ENCODE data around the gene UBASH3A.
"Not testable (repeated sequence)": the region's sequence is repeated elsewhere in the genome, so short reads cannot be mapped to it uniquely, and the experiment has no call there.

UBASH3A gene

GRCh38 chr21:42391297-42391696 lies 12.4 kb upstream of the UBASH3A start:
- no peak for DNase-seq

- no peak for DNase-seq
Measured at GRCh38 chr21:42392731-42393442, 10.8 kb upstream of the UBASH3A start.

- no peak for DNase-seq
Measured at GRCh38 chr21:42393443-42393950, 10.2 kb upstream of the UBASH3A start.

GRCh38 chr21:42395302-42395701 lies 8.4 kb upstream of the UBASH3A start:
- no peak for DNase-seq

- no peak for DNase-seq
Measured at GRCh38 chr21:42395905-42396651, 7.6 kb upstream of the UBASH3A start, which contains the start of gene TMPRSS3. TSS of gene TMPRSS3 (minus strand) at chr21:42396052. CDS start at chr21:42395417, 635 bp downstream.

GRCh38 chr21:42396799-42397745 lies 6.6 kb upstream of the UBASH3A start:
- no peak for DNase-seq

- no peak for DNase-seq
Measured at GRCh38 chr21:42397746-42398394, 5.8 kb upstream of the UBASH3A start.

GRCh38 chr21:42398436-42399028 lies 5.2 kb upstream of the UBASH3A start:
- no peak for DNase-seq

- DNase-seq, result no peak
Measured at GRCh38 chr21:42400525-42400924, 3.2 kb upstream of the UBASH3A start.

- no peak for DNase-seq
Measured at GRCh38 chr21:42401154-42401553, 2.5 kb upstream of the UBASH3A start.

- no peak for DNase-seq
Measured at GRCh38 chr21:42401820-42402251, 1.9 kb upstream of the UBASH3A start.

GRCh38 chr21:42404539-42404938 lies 837 bp downstream of the UBASH3A start:
- no peak for DNase-seq

- DNase-seq, result no peak
Measured at GRCh38 chr21:42405064-42406013, 1.6 kb downstream of the UBASH3A start.

GRCh38 chr21:42406201-42406621 lies 2.5 kb downstream of the UBASH3A start:
- DNase-seq, result peak; percentile 43

- DNase-seq, result no peak
Measured at GRCh38 chr21:42406866-42407265, 3.2 kb downstream of the UBASH3A start.

GRCh38 chr21:42407476-42407875 lies 3.8 kb downstream of the UBASH3A start:
- DNase-seq, result no peak

GRCh38 chr21:42408718-42409117 lies 5.0 kb downstream of the UBASH3A start:
- DNase-seq, result not testable (repeated sequence)

- no peak for DNase-seq
Measured at GRCh38 chr21:42409366-42409765, 5.7 kb downstream of the UBASH3A start.

- peak; percentile 48 for DNase-seq
Measured at GRCh38 chr21:42411197-42411869, 7.6 kb downstream of the UBASH3A start.
